Large intestine (tissue), 3 donors: Measurements from ENCODE around the gene GDF11. TPM values are rescaled to one million over a fixed set of nuclear protein-coding genes. Genes with fewer than 3 reads are reported as not detected.

ENCODE experiments used
- DNase-seq, 2 donors: peaks; one replicate each; pipeline versions ENCODE4 v3.0.0 to v3.0.0-alpha.2; 2013
- H3K27ac ChIP-seq: one replicate; pipeline ENCODE4 v1.5.1; 2013; ENCODE audit warnings: low read length
- H3K27me3 ChIP-seq: 2 replicates; pipeline ENCODE4 v1.6.1; 2013; ENCODE audit warnings: low read length; ENCODE audit not compliant: control insufficient read depth, insufficient read depth
- H3K36me3 ChIP-seq: 2 replicates; pipeline ENCODE4 v1.6.1; 2013; ENCODE audit warnings: low read length; ENCODE audit not compliant: control insufficient read depth, insufficient read depth
- H3K4me1 ChIP-seq: one replicate; pipeline ENCODE4 v1.6.1; 2013; ENCODE audit warnings: low read length; ENCODE audit not compliant: control insufficient read depth, insufficient read depth
- H3K4me3 ChIP-seq: one replicate; pipeline ENCODE4 v1.5.1; 2013; ENCODE audit warnings: low read length
- H3K9me3 ChIP-seq: one replicate; pipeline ENCODE4 v1.6.1; 2013; ENCODE audit warnings: mild to moderate bottlenecking, low read depth, low read length, moderate library complexity; ENCODE audit not compliant: control insufficient read depth
- WGBS: methylation state at CpG from one replicate; pipeline ENCODE4 v1.1.5; 2013; ENCODE audit warnings: low lambda C conversion rate; ENCODE audit not compliant: insufficient coverage; 5-methylcytosine and 5-hydroxymethylcytosine counted together
- polyA plus RNA-seq: library from polyadenylated mRNA; unstranded; fragments of 120-200 nt; gene quantifications from one replicate; pipeline ENCODE4 v1.2.1, GENCODE V29; 2013

The GDF11 gene
- polyA plus RNA-seq, 1 donor = 4.2 TPM

DNA sequence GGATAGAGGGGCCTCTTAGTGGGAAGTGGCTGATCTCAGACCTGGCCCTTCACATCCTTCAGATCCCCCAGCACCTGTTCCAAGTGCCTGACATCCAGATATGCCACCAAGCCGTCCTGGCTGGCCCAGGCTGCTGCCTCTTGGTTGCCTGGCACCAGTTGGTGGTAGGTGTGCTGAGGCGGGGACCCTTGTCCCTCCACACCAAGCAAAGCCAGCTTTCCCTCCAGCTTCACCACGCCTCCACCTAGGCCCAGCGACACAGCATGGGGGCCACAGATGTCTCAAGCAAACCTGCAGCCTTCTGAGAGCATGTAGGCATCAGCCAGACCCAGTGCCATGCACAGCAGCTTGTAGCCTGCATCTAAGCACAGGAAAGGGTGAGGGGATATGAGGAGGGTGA lies 10.6 kb upstream of the GDF11 start:
- Histone ChIP-seq H3K4me3 (no peak overlapping the region), H3K27ac (no peak overlapping the region), H3K36me3 (no peaks in the 10 kb centered on the region), H3K9me3 (no peaks in the 10 kb centered on the region), H3K27me3 (no peaks in the 10 kb centered on the region), H3K4me1 (peaks cover 18% of the 10 kb centered on the region)
- no peak for DNase-seq
- no CpG with 5 or more reads among the region's 4 CpGs for WGBS

DNA sequence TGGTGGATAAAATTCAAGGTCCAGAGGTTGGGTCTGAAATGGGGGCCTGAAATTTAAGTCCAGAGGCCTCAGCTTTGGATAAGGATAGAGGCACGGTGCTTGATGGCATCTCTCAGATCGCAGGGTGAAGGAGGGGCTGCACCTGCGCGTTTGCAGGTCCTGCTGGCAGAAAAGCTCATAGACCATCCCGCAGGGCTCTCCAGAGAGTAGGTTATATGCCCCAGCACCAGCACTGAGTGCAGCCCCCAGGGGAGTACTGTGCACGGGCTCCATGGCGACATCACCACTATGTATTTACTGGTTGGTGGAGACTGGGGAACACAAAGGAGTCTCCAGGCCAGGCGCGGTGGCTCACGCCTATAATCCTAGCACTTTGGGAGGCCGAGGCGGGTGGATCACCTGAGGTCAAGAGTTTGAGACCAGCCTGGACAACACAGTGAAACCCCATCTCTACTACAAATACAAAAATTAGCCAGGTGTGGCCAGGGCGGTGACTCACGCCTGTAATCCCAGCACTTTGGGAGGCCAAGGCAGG lies 9.8 kb upstream of the GDF11 start:
- WGBS = no CpG with 5 or more reads among the region's 14 CpGs

DNA sequence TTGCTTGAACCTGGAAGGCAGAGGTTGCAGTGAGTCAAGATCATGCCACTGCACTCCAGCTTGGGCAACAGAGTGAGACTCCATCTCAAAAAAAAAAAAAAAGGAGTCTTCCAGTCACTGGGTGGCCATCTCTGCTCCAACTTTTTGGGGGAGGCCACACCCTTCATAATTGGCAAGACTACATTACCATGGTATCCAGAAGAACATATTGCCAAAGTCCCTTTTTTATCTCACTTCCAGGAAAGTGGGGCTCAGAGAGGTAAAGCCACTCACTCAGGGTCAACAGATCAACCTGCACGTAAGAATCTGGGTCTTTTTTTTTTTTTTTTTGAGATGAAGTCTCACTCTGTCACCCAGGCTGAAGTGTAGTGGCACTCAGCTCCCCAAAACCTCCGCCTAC lies 9.1 kb upstream of the GDF11 start:
- DNase-seq = no peak
- no peaks in the 10 kb centered on the region for H3K27me3 ChIP-seq
- H3K36me3 ChIP-seq = no peaks in the 10 kb centered on the region
- H3K4me3 ChIP-seq = no peak overlapping the region
- no peak overlapping the region for H3K27ac ChIP-seq
- no CpG with 5 or more reads among the region's 2 CpGs for WGBS
- peaks cover 25% of the 10 kb centered on the region for H3K4me1 ChIP-seq
- no peaks in the 10 kb centered on the region for H3K9me3 ChIP-seq

More for the DNA sequence above, 9.8 kb upstream of the GDF11 start:
- no peak overlapping the region for H3K4me3 ChIP-seq
- no peaks in the 10 kb centered on the region for H3K9me3 ChIP-seq
- no peak overlapping the region for H3K27ac ChIP-seq
- H3K27me3 ChIP-seq = no peaks in the 10 kb centered on the region
- no peaks in the 10 kb centered on the region for H3K36me3 ChIP-seq
- H3K4me1 ChIP-seq = peaks cover 23% of the 10 kb centered on the region
- DNase-seq = no peak

GRCh38 chr12:55734595-55734994 lies 8.3 kb upstream of the GDF11 start:
- no peak overlapping the region for H3K27ac ChIP-seq
- H3K27me3 ChIP-seq = no peaks in the 10 kb centered on the region
- no CpG with 5 or more reads among the region's 3 CpGs for WGBS
- H3K4me3 ChIP-seq = no peak overlapping the region
- no peaks in the 10 kb centered on the region for H3K36me3 ChIP-seq
- DNase-seq = no peak
- H3K9me3 ChIP-seq = no peaks in the 10 kb centered on the region
- peaks cover 25% of the 10 kb centered on the region for H3K4me1 ChIP-seq

GRCh38 chr12:55736076-55736475 lies 6.8 kb upstream of the GDF11 start:
- Histone ChIP-seq H3K4me3 (no peak overlapping the region), H3K27me3 (no peaks in the 10 kb centered on the region), H3K4me1 (peaks cover 16% of the 10 kb centered on the region), H3K9me3 (no peaks in the 10 kb centered on the region), H3K27ac (no peak overlapping the region), H3K36me3 (no peaks in the 10 kb centered on the region)
- WGBS = no CpG with 5 or more reads among the region's 3 CpGs
- no peak for DNase-seq

- Histone ChIP-seq H3K27me3 (no peaks in the 10 kb centered on the region), H3K4me1 (peaks cover 20% of the 10 kb centered on the region), H3K36me3 (no peaks in the 10 kb centered on the region), H3K27ac (peak overlapping the region; percentile 75), H3K4me3 (no peak overlapping the region), H3K9me3 (no peaks in the 10 kb centered on the region)
- peak; percentile 89 to 92 for DNase-seq
- no CpG with 5 or more reads among the region's 6 CpGs for WGBS
Measured at GRCh38 chr12:55736780-55737580, 5.9 kb upstream of the GDF11 start.

DNA sequence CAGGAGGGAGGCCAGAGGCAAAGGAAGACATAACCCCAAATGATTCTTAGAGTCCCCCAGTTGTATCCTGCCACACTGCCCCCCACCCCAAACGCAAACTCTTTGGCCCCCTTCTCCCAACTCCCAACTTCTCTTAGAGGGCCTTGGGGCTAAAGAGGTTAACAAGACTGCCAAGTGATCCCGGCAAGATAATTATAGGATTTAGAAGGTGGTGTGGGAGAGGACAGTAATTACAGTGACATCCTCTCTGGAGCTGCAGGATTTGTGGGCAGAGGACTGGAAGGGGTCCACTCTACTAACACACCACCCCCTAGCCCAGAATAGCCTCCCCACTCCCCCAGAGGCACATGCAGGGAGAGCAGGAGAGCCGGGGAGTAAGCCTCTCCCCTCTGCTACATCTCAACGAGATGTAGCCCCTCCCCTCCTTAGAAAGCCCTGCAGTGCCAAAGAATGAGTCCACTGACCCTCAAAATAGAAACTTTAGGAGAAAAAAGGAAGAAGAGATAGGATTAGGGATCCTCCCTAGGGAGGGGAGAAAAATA lies 5.3 kb upstream of the GDF11 start:
- no peak for DNase-seq
- H3K27ac ChIP-seq = peak overlapping the region; percentile 75
- no CpG with 5 or more reads among the region's 4 CpGs for WGBS
- H3K27me3 ChIP-seq = no peaks in the 10 kb centered on the region
- no peaks in the 10 kb centered on the region for H3K36me3 ChIP-seq
- H3K9me3 ChIP-seq = no peaks in the 10 kb centered on the region
- peak overlapping the region; percentile 57 for H3K4me3 ChIP-seq
- H3K4me1 ChIP-seq = peaks cover 25% of the 10 kb centered on the region

DNA sequence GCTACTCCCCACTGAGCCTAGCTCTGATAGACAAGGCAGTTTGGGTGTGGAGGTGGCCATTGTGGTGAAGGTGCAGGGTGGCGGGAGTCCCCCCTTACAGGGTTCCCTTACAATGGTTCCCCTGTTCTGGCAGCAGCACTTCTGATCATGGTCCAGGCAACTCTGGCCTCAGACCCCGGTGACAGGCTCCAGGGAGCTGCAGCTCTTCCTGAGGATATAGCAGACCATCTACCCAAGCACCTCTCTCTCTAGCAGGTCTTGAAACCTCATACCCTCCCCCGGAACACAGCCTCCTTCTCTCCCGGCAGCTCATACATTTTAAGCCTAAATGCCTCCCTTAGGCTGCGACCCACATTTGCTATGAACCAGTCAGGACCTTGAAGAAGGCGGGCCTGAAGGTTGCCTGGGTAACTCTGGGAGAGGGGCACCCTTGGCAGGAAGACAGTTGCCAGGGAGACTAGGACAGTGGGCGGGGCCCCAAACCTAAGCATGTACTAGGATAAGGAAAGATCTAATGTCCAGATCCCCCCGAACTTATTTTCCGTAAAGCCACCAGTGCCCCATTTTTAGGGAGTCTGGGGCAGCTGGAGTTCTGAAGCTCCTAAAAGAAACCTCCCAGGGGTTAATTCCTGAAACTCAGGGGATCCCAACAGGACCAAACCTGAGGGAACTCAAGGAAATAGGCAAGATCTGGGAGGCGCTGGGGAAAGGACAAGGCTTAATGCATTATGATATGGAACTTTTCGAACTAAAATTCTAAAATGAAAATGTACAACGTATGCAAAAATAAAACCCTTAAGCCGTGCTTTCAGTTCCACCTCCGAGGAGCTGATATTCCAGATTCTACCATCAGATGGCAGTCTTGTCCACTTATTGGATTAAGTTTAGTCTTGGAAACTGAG lies 4.5 kb upstream of the GDF11 start:
- H3K27ac ChIP-seq = peak overlapping the region; percentile 75
- peaks cover under 1% of the 10 kb centered on the region for H3K9me3 ChIP-seq
- peaks cover 26% of the 10 kb centered on the region for H3K4me1 ChIP-seq
- WGBS = 0% methylated on average over 3 of the region's 14 CpGs
- DNase-seq = peak; percentile 81 to 93
- H3K4me3 ChIP-seq = peak overlapping the region; percentile 57
- no peaks in the 10 kb centered on the region for H3K27me3 ChIP-seq
- H3K36me3 ChIP-seq = no peaks in the 10 kb centered on the region

DNA sequence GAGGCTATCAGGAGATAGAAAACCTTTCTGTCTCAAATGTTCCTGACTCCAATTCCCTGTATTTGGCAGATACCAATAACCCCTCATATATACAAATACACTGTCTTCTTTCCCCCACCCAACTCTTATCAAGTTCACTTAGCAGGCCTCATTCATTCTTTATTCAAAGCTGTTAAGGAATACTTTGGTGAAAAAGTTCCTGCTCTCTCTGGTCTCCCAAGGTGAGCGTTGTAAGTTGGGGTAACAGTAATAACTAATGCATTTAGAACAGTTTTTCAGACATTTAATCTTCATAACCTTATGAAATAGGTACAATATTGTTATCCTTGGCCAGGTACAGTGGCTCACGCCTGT lies 3.9 kb upstream of the GDF11 start:
- no peak overlapping the region for H3K27ac ChIP-seq
- no peaks in the 10 kb centered on the region for H3K36me3 ChIP-seq
- peaks cover 28% of the 10 kb centered on the region for H3K4me1 ChIP-seq
- H3K4me3 ChIP-seq = peak overlapping the region; percentile 57
- H3K27me3 ChIP-seq = no peaks in the 10 kb centered on the region
- WGBS = 100% methylated on average over 1 of the region's 2 CpGs
- H3K9me3 ChIP-seq = peaks cover 3% of the 10 kb centered on the region
- DNase-seq = no peak

DNA sequence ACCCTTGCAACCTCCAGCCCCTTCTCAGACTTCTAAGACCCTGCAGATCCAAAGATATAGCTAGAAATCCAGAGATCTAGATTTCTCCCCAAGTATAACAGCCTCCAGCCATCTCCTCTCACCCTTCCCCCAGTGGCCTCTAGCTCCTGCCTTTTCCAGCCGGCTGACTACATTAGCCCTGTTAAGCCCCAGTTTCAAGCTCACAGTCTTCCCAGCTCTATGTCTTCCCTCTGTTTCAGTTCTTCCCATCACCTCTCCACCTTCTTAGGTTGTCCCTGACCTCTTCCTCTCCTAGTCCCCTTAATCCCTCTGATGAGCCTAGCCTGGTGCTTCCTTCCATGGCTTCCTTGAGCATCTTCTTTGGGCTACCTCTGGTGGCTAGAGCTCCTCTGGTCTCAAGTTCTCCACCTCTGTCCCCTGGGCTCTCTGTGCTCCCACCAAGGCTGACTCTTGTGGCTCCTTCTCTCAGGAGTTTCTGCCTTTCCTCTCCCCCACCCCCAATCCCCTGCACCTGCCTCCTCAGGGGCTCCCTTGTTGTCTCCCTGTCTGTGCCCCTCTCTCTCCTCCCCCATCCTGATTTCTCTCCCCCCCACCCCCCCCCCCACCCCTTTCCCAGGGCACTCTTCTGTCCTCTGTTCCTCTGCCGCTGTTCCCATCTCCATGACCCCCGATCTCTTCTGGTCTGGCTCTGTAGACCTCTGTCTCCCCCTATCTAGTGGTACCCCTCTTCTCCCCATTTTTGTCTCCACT lies 816 bp upstream of the GDF11 start:
- H3K27ac ChIP-seq = peak overlapping the region; percentile 17

More for the DNA sequence above, 816 bp upstream of the GDF11 start:
- Histone ChIP-seq H3K4me1 (peaks cover 30% of the 10 kb centered on the region), H3K27me3 (no peaks in the 10 kb centered on the region), H3K9me3 (peaks cover 3% of the 10 kb centered on the region), H3K4me3 (peak overlapping the region; percentile 25), H3K36me3 (no peaks in the 10 kb centered on the region)
- DNase-seq = no peak
- WGBS = 33% methylated on average over 1 of the region's 3 CpGs
